HT1080 (cell line): ENCODE measurements around the gene OR52E5. TPM values are rescaled to one million over a fixed set of nuclear protein-coding genes. Genes with fewer than 3 reads are reported as not detected.

Experiments used
- DNase-seq: peaks from one replicate; pipeline ENCODE4 v3.0.0-alpha.2; 2015; ENCODE audit warnings: low read depth
- polyA plus RNA-seq, 2 experiments: library from polyadenylated mRNA; depleted of rRNA; stranded (reverse); fragments of >200 nt; gene quantifications; 2 replicates each; pipeline ENCODE4 v1.2.3, GENCODE V29; 2015
- total RNA-seq: library from RNA; depleted of rRNA; stranded (reverse); fragments of >200 nt; shearing (Covaris generic); gene quantifications from 2 replicates; pipeline ENCODE4 v1.2.3, GENCODE V29; 2014; rRNA removed

OR52E5 gene
- not detected in 2 replicates for total RNA-seq
- polyA plus RNA-seq (2015; cell fraction: cytosol; rRNA removed) = not detected in 2 replicates
- polyA plus RNA-seq (2015; cell fraction: nucleus; rRNA removed) = not detected in 2 replicates

DNA sequence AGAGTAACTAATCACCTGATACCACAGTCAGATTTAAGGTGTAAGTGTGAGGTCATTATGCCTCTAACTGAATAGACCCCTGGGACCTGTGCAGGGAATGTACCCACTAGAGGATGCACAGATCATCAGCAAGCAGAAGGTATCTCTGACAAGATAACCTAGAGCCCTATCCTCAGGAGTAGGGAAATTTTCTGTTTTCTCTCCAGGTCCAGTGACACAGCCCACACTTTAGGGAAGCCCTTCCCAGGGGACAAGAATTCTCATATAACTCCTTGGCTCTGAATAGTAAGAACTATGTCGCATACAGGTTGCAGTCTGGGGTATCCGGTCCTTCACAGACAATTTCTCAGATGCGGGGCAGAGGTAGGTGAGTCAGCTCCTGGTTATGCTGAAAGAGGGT is at the start of gene OR52E5:
TSS of gene OR52E5 (plus strand) at position 301 of the 400 bp plus-strand sequence. CDS start 7,569 bp downstream, outside the sequence.
- DNase-seq = no peak

DNA sequence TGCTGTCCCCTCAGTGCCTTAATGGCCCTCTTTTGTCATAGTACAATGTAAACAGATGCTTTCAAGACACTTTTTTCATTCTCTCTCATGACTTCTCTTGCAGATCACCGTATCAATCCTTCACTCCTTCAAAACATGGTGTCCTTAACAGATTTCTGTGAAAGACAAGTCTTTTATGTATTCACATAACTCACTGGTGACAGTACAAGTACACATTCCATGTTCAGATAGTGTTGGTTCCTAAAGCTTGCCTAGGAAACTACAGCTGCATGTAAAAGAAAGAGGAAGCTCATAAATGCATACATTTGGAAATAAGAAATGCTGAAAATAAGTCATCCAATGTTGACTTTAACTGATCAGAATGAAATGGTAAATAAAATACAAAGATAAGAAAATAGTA is 46.3 kb upstream of the OR52E5 start:
- no peak for DNase-seq

DNA sequence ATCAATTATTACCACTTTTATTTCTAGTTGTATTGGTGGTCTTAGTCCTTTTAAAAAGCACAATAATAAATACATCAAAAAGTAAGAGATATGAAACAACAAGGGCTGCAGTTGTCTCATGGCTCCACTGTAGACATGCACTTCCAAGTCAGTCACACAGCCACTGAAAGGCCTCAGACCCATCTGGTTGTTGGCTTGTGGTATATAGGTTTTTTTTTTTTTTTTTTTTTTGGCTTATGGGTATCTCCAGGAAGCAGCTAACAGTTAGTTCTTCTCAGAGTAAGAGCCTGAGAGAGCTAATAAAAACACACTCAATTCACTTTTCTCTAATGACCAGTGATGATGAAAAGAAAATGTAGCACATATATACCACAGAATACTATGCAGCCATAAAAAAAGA is 45.3 kb upstream of the OR52E5 start:
- DNase-seq = no peak

DNA sequence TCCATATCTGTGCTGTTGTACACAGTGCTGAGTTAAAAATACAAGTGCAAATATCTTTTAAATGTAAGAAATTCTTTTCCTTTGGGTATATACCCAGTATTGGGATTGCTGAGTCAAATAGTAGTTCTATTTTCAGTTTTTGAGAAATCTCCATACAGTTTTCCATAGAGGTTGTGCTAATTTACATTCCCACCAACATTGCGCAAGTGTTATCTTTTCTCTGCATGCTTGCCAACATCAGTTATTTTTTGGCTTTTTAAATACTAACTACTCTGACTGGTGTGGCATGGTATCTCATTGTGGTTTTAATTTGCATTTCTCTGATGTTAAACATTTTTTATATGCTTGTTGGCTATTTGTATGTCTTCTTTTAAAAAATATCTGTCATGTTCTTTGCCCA is 42.0 kb upstream of the OR52E5 start:
- DNase-seq = no peak

DNA sequence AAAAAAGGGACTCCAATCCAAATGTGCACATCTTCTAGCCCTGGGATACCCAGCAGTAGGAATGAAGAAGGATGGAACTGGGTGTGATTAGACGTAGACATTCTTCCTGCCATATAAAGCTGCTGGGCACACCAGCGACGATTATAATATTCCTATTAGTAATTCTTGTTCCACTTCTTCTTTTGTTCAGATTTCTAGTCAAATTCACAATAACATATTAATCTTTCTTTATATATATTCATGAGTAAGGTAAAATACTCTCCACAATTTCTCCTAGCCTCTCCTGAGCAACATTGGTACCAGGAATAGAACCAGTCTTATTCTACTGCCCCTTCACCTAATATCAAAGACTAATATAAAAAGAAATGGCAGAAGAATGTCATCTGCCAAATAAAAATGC is 35.4 kb upstream of the OR52E5 start, which contains the start of gene OR52E8:
TSS of gene OR52E8 (minus strand) at position 101 of the 400 bp plus-strand sequence. CDS start at position 101, 0 bp downstream.
- no peak for DNase-seq

DNA sequence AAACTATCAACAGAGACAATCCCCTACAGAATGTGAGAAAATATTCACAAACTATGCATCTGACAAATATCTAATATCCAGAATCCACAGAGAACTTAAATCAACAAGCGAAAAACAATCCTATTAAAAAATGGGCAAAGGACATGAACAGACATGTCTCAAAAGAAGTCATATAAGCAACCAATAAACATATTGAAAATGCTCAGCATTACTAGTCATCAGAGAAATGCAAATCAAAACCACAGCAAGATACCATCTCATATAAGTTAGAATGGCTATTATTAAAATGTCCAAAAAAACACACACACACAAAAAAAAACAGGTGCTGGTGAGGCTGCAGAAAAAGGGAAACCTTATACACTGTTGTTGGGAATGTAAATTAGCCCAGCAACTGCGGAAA is 27.2 kb upstream of the OR52E5 start:
- DNase-seq = no peak

DNA sequence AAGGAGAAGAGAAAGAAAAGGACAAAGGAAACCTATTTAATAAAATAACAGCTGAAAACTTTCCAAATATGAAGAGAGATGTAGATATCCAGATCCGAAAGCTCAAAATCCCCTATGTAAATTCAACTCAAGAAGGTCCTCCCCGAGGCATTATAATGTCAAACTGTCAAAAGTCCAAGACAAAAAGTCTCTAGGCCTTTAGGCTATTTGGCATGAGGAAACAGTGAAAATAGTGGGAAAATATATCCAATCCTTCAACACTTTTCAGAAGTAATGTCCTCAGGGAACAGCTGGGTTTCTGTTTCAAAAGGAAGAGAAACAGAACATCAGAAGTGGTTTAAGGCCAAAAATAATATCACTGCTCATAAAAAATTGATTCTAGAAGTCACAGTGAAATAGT is 14.4 kb upstream of the OR52E5 start:
- no peak for DNase-seq

DNA sequence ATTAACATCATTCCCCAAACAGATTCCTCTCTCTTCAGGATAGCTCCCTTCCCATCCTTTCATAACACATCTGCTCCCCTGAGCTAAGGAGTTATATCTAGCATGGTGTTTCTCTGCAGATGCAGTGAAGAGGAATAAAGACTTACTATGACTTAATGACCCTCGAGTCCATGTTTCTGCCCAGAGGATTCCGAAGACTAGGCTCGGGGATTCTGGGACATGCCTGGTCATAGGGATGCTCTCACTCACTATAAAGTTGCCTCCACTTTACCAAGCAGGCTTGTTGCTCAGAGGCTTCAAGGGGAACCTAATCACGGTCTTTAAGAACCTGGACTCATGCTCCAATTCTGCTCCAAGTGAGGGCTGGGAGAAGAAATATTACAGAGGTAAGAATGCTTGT is 12.7 kb upstream of the OR52E5 start, which contains the start of gene OR52E4:
TSS of gene OR52E4 (plus strand) at position 301 of the 400 bp plus-strand sequence. CDS start 3,664 bp downstream, outside the sequence.
- no peak for DNase-seq

DNA sequence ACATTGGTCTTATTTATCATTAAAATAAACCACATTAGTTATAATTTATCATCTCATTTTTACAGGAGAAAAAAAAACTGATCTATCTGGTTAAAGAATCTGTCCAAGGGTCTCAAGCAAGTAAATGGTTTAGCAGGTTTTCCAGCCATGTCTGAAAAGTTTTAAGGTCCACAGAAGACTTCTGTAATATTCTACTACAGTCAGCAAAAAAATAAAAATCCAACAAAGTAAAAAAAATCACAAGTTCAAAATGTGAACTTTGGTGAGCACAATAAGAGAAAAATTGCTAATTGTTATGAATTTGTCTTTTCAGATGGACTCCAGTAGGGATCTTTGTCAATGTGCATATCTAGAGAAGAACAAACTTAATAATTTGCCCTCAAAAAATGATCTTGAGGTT is 11.3 kb upstream of the OR52E5 start:
- DNase-seq = no peak

DNA sequence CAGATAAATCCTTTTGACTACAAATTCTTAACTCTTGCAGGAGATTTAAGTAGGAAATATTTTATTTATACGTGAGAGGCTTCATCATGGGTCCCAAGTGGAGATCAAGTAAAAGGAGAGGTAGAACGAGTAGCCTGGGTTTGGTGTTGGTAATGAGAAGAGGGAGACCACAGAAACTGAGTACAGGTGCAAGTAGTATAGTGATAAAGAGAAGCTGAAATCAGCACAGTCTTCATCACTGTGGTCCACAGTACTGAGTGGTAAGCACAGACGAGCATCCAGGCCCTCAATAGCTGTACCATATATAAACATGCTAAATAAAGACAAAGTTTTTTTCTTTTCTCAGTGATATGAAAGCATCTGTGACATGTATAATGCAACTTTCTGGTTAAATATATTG is 5.8 kb upstream of the OR52E5 start:
- DNase-seq = no peak

DNA sequence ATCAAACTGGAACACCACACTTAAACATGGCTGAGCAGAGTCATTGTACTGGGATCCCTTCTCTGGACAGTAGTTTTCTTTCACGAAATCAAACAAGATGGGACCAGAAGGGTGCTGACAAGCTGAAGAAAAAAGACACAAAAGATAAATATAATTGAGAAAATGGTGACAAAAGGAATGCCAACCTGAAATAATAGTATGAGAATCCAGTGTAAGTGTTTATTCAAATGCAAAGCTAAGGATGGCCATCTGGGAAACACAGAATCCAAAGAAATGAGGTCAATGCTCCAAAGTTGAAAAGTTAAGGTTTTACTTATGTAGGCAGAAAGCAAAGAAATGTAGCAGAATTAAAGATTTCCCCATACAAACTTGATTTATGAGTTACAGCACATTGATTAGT is 5.3 kb upstream of the OR52E5 start:
- no peak for DNase-seq

DNA sequence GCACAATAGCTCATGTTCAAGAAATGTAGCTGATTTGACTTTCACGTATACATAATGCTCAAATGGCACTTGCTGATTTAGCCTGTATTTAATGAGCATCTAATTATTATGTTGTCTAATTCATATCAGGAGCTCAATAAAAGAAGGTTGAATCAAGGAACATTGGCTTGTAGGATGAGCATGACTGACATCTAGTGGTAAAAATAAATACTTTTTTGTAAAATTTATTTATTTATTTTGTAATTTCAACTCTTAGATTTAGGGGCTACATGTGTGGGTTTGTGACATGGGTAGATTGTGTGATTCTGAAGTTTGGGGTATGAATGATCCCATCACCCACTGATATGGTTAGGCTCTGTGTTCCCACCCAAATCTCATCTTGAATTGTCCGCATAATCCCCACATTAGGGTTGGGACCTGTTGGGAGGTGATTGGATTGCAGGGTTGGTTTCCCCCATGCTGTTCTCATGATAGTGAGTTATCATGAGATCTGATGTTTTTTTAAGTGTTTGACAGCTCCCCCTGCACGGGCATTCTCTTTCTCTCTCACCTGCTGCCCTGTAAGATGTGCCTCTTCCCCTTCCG is 1.7 kb upstream of the OR52E5 start:
- no peak for DNase-seq

DNA sequence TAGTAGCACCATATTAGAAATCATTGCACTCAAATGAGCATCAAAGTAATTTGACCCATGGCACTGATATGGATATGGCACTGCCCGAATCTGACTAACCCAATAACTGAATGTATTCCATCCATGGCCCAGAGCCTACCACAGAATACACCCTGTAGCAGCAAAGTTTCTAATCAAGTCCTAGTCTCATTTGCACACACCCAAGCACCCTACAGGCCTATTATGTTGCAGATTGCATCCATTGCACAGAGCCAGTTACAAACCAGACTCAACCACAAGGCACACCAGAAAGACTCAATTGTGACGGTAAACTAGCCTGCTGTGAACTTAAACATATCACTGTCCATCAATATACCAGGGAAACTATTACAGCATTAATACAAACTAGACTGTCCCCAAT is 6.5 kb downstream of the OR52E5 start:
- no peak for DNase-seq

DNA sequence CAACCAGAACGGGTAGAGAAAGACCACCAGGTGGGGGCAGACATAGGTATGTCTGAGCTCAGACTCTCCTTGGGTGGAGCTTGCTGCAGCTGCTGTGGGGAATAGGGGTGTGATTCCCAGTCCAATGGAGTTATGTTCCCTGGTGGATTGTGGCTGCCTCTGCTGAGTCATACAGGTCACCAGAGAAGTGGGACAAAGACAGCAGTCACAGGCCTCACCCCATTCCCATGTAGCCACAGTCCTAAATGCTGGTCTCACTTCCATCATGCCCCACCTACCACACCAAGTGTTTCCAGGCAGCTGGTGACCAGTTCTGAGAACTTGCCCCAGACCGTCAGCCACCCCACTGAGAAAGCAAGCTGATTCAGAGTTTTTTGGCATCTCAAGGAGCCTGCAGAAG is 17.5 kb downstream of the OR52E5 start:
- DNase-seq = peak; percentile 8

DNA sequence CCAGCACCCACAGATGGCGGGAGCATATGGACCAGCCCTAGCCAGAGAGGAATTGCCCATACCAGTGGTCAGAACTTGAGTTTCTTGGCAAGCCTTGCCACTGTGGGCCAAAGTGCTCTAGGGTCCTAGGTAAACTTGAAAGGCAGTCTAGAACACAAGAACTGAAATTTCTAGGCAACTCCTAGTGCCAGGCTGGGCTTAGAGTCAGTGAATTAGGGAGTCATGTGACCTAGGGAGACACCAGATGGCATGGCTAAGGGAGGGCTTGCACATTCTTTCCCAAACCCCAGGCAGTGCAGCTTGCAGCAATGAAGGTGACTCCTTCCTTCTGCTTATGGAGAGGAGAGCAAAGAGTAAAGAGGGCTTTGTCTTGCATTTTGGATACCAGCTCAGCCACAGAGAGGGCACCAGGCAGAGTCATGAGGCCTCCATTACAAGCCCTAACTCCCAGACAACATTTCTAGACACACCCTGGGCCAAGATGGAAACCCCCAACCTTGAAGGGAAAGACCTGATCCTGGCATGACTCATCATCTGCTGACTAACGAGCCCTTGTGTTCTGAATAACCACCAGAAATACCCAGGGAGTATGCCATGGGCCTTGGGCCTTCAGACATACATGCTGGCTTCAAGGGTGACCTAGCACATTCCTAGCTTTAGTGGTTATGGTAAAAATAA is 29.9 kb downstream of the OR52E5 start:
- DNase-seq = peak; percentile 86

DNA sequence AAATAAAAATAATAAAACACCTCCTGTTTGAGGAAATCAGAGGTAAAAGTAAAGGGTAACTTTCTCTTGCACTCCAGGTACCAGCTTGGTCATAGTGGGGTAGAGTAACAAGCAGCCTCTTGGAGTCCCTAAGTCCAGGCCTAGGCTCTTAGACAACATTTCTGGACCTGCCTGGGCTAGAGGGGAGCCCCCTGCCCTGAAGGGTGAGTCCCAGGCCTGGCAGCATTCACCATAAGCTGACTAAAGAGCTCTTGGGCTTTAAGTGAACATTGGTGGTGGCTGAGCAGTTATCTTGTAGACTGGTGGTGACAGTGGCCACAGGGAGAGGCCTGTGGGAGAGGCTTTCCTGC is 30.4 kb downstream of the OR52E5 start:
- DNase-seq = no peak

DNA sequence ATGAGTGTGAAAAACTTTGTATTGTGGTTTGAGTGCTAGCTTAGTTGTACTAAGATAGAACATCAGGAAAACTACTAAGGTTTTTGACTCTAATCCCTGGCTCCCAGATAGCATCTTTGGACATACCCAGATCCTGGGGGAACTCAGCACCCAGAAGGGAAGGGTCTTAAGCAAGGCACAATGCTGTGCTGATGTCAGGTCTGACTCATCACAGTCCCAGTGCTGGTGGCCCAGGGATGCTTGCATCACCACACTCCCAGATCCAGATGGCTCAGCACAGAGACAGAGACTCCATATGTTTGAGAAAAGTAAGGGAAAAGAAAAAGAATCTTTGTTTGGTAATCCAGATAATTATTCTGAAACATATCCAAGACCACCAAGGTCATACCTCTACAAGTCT is 30.8 kb downstream of the OR52E5 start:
- peak; percentile 20 for DNase-seq

DNA sequence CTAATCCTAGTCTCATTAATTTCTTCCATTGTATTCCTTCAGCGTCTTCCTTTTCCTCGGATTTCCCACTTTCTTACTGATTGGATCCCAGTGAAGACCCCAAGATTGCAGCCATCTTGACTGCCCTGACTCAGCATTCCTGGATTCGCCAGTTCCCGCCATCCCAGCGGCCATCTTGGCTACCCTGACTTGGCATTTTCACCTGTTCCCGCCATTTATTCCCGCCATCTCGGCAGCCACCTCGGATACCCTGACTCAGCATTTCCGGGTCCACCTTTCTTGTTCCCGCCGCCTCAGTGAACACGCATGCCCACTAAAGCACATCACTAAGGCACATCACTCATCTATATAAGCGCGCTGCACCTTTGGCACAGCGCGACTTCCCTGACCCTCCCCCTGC is 35.3 kb downstream of the OR52E5 start:
- DNase-seq = no peak

DNA sequence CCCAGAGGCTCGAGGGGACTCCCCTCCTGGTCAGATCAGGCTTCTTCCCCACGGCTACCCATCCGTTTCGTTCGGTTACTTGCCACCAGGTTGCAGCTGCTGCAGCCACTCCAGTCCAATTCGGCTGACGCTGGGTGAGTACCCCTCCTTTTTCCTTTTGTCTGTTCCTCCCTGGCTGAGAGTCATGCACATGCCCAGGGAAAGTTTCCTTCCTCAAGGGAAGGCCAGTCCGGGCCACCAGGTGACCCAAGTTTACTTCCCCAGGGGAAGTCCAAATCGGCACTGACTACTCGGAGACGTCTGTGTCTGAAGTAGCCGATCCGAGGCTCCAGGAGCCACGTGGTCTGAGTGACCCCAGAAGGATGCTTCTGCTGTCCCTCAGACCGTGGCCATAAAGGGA is 35.8 kb downstream of the OR52E5 start:
- no peak for DNase-seq

DNA sequence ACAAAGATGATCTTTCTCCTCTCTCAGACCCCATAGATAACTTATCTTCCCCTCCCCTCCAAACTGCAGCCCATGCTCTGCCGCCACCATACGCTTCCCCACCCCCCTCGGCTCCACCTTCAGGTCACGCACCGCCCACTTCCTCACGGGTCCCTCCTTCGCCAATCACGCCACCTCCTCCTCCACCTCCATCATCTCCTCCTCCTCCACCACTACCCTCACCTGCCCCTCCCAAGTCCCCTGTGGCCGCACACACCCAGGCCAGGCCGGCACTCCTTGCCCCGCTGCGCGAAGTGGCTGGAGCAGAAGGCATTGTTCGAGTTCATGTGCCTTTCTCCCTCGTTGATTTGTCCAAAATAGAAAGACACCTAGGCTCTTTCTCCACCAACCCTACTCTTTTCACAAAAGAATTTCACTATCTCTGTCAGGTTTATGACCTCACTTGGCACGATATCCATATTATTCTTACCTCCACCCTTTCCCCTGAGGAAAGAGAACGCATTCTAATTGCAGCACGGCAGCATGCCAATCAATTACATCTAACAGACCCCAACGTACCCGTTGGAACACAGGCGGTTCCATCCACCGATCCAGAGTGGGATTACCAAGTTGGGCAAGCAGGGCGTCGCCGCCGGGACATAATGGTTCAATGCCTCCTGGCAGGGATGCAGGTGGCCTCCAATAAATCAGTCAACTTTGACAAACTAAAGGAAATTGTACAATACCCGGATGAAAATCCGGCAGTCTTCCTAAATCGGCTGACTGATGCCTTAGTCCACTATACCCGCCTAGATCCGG is 36.8 kb downstream of the OR52E5 start:
- no peak for DNase-seq

DNA sequence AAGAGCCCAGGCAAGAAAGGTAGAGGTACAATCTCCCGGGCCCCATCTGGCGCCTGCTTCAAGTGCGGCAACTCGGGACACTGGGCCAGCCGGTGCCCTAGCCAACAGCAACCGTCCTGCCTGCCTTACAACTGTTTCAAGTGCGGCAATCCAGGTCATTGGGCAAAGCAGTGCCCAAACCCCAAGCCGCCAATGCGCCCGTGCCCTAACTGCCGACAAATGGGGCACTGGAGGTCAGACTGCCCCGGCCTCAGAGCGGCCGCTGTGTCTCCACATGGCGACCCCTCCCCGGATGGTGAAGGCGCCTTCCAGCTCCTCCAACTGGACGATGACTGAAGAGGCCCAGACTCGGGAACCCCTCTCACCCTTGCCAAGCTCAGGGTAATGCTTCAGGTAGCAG is 37.6 kb downstream of the OR52E5 start:
- DNase-seq = no peak

DNA sequence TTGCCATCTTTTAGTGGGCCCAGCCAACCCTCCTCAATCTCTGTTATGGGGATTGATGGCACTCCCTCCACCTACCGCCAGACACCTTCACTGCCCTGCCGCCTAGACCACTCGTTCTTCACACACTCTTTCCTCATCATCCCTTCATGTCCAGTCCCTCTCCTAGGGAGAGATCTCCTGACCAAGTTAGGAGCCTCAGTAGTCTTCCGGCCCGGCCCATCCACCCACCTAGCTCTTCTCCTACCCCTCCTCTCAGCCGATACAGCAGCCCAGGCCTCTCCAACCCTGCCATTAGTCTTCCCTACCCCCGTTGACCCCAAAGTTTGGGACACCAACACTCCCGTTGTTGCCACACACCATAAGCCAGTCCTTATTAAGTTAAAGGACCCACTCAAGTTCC is 38.1 kb downstream of the OR52E5 start:
- DNase-seq = no peak
